NCI-H2107 treated with DMSO at 0.1 percent for 48 hours (cell line): ENCODE measurements around the gene SLC13A2.

Source experiments
- DNase-seq: peaks from one replicate; lab custom pipeline; 2025; ENCODE audit not compliant: unreplicated experiment; lab: John Stamatoyannopoulos, UW

The SLC13A2 gene

GRCh38 chr17:28470914-28471366 lies 2.5 kb upstream of the SLC13A2 start:
- DNase-seq: no peak

DNA sequence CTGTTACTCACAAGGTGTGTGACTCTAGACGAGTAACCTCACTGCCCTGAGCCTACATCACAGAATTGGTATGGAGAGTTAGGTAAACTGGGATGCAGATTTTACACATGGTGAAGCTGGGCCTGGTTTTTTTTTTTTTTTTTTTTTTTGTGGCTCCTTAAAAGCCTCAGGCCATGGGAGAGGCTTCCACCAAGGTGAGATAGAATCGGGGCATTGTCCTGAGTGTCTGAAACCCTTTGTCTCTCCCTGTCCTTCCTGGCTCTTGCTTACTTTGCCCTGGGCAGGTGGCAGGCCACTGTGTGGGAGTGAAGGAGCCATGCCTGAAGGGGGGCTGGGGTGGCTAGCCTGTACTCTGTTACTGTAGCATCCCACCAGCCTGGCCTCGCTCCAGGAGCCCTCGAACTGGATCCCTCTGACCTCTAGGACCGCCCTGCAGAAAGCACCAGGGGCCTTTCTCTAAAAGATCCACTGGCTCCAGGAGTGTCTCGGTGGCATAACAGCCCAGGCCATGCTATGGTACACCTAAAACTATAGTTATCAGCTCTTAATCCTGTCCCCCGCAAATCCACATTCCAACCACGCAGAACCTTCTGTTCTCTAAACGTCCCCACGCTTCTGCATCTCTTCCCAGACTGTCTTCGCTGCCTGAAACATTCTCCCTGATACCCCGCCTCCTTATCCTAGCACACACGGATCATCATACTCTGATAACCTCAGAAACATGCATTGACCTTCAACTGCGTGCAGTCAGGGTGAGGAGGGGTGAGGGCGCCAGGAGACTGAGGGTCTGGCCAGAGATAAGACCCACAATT lies 1.7 kb upstream of the SLC13A2 start:
- no peak for DNase-seq

DNA sequence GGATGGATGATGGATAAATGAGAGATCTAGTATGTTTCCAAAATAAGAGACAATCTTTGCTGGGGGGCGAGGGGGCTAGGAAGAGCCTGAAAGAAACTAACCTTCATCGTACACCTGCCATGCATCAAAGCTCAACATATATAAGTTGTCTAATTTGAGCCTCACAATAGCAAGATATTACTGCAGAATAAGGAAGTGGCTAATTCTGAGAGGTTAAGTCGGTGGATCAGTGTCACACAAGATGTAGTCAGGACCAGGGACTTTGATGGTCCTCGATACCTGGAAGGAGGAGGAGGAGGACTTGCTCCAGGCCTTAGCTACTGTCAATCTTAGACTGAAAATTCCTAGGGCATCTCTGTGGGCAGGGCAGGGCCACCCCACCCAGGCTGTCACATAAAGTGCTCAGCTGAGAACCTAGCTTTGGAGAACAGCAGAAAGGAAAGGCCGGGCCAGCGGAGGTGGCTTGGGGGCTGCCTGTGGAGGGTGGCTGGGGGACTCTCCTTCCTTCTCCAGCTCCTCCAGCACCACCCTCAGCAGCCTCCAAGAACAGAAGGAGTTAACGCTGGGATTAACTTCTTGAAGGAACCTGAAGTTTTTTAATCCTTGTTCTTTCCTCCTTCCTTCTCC lies 460 bp upstream of the SLC13A2 start:
- DNase-seq: no peak

GRCh38 chr17:28474111-28474531 lies 677 bp downstream of the SLC13A2 start:
- DNase-seq: no peak

- no peak for DNase-seq
These were observed 1.9 kb downstream of the SLC13A2 start for GRCh38 chr17:28475151-28475900.

GRCh38 chr17:28476076-28476865 lies 2.8 kb downstream of the SLC13A2 start:
- no peak for DNase-seq

GRCh38 chr17:28477928-28478327 lies 4.5 kb downstream of the SLC13A2 start:
- DNase-seq: no peak

DNA sequence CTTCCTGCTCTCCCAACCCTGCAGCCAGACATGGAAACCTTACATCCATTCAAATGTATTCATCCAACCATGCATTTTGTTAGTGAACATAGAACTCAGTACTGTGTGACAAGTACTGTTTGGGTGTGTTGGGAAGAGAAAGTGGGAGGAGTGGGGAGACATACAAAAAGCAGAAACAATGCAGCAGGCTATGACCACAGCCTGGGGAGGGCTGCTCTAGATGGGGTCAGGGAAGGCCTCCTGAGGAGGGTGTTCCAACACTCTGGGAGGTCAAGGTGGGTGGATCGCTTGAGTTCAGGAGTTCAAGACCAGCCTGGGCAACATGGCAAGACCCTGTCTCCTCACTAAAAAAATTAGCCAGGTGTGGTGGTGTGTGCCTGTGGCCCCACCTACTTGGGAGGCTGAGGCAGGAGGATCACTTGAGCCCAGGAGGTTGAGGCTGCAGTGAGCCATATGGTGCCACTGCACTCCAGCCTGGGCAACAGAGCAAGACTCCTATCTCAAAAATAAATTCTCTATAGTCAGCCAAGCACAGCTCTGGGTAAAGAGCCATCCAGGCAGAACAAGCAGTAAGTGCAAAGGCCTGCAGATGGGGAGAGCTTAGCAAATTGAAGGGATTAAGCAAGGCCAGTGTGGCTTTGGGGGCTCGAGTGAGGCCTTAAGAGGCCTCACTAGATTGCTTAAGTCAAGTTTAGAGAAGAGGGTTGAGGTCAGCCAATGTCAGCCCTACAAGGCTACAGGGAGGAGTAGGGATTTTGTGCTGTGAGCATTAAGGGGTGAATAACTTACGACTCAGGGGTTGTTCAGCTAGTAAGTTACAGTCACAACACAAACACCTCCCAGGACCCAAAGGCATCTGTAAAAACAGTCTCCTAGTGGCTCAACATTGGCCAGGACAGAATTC lies 5.5 kb downstream of the SLC13A2 start:
- no peak for DNase-seq

GRCh38 chr17:28480278-28480677 lies 6.8 kb downstream of the SLC13A2 start:
- DNase-seq: no peak

- peak; percentile 70 for DNase-seq
These were observed 7.5 kb downstream of the SLC13A2 start for GRCh38 chr17:28480799-28481571.

DNA sequence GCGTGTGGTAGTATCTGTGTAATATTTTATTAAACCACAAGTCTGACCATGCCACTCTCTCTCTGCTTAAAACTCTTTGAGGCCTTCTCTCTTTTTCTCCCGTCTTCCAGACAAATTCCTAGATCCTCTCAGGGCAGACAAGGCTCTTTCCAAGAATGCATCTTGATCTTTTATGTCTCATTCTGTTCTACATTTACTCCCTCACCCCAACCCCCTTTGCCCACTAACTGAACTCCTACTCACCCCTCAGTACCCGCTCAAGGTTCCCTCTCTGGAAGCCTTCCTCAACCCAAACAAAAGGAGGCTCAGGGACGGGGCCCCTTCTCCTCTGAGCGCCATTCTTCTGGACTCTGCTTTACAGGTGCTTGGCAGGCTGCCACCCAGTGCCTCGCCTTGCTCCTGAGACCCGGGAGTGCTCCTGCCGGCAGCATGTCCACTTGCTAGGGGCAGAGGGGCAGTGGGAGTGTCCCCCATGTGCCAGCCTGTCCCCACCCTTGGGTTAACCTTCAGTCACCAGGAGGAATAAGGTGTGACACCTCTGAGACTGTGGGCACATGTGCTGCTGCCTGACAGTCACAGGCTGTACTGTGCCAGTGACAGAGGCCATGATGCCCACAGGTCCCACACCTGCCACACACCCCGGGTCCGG lies 9.2 kb downstream of the SLC13A2 start:
- no peak for DNase-seq

DNA sequence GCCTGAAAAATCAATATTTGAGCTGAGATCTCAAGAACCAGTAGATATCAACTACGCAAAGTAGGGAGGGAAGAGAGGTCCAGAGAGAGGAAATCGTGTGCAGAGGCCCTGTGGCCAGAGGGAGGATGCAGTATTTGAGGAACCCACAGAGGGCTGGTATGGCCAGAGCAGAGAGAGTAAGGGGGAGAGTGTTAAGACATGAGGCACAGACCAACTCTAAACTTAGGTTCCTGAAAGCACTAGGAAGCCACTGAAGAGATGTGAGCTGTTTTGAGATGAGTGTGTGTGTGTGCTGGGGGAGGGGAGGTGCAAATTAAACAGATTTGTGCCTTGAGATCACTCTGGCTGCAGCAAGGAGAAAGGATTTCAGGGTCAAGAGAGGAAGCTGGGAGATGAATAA lies 10.9 kb downstream of the SLC13A2 start:
- DNase-seq: no peak

- DNase-seq: no peak
These were observed 11.6 kb downstream of the SLC13A2 start for GRCh38 chr17:28485049-28485448.

DNA sequence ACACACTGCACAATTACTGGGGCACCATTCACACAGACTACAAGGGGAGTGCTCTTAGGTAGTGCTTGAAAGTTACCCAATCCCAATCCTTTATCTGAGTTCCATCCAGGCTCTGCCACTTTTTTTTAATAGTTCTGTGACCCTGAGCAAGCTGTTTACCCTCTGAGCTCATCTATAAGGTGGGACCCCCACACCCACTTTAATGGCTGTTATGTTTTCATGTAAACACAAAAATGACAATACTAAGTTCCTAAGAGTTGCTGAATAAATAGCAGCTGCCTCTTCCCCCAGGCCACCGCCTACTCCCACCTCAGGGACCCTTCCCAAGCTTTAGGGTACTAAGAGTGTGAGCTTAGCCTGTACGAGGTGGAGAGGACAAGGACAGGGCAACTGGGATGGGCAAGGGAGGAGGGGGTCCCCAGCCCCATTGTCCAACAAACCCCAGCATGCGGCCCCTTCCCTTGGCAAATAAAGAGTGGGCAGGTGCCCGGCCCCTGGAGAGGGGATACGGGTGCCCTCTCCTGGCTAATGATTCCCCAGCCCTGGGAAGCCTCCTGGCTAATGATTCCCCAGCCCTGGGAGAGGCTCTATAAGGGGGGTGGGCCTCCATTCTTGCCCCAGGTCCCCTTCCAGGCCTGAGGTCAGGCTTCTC lies 14.6 kb downstream of the SLC13A2 start:
- no peak for DNase-seq

DNA sequence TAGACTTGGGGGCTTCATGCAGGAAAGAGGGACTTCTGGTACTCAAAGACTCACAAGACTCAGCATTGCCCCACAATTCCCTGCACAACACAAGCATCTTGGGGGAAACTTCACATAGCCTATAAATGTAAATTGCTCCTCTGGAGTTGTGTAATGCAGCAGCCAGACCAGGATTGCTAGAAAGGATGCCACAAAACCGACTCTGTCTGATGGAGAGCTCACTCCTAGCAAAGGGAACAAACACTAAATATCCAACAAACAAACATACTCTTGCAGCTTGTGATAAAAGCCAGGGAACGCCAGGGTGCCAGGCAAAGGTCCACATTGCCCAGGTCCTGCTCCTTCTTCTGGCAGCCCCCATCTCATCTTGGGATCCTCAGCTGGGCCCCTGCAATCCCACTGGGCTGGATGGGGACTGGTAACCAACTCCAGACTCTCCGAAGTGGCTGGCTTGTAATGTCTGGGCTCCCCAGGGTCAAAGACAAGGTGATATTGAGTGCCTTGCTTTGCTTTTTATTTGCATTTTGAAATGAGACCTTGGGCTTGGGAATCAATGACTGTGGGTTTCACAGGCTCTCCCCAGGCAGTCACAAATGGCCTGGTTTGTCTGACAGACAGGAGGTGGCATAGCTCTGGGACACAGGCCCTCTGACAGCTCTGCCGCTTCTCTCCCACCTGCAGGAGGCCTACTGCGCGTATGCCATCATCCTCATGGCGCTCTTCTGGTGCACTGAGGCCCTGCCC lies 15.3 kb downstream of the SLC13A2 start:
- DNase-seq: no peak

DNA sequence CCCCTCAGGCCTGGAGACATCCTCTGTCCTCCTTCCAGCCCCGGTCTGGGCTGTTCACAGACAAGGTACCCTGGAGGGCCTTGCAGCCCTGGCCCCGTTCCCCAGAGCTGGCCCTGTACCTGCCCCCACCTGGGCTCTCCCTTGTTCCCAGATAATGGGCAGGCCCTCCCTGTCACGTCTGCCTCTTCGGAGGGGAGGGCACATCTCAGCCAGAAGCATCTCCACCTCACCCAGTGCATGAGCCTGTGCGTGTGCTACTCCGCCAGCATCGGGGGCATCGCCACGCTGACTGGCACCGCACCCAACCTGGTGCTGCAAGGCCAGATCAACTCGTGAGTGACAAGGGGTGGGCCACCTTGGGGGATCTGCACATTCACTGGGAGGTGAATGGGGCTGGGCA lies 17.8 kb downstream of the SLC13A2 start:
- no peak for DNase-seq

GRCh38 chr17:28491860-28492259 lies 18.4 kb downstream of the SLC13A2 start:
- no peak for DNase-seq
